Dedifferentiated amniotic fluid mesenchymal stem cell (primary cell): Measurements from ENCODE around the gene ATP8B3.

Experiments used
- DNase-seq: peaks from one replicate; pipeline ENCODE4 v3.0.0-alpha.2; 2016; ENCODE audit errors: extremely low spot score

The ATP8B3 gene

DNA sequence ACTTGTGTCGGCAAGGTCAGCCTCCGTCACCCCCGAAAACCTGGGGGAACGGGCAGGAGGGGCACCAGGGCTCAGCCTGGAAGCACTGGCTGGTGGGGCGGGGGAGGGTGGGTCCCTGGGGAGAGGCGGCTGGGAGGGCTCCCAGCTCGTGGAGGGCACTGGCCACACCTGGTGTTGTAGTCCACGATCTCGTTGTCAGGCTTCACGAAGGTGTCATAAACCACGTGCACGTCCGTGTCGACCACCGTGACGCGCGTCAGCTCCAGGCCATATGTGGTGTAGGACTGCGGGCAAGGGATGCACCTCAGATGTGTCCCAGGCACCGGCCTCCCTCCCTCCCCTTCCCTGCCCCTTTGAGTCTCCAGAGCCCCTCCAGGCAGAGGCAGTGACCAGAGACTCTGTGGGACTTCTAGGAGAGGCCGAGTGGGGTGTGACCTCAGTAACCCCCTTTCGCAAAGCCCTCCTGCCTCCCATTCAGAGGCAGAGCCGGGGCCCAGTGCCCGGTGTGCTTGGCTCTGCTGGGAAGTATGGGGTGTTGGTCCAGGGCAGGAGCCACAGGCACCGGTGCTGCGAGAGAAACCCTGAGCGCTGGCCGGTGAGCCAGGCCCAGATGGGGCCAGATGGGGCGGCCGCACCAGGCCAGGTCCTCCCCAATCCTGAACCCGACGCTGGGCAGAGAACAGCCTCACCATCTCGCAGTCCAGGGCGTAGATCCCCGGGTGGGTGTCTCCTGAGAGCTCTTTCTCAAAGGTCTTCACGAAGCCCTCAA, 4.6 kb upstream of the ATP8B3 start:
- DNase-seq: no peak

DNA sequence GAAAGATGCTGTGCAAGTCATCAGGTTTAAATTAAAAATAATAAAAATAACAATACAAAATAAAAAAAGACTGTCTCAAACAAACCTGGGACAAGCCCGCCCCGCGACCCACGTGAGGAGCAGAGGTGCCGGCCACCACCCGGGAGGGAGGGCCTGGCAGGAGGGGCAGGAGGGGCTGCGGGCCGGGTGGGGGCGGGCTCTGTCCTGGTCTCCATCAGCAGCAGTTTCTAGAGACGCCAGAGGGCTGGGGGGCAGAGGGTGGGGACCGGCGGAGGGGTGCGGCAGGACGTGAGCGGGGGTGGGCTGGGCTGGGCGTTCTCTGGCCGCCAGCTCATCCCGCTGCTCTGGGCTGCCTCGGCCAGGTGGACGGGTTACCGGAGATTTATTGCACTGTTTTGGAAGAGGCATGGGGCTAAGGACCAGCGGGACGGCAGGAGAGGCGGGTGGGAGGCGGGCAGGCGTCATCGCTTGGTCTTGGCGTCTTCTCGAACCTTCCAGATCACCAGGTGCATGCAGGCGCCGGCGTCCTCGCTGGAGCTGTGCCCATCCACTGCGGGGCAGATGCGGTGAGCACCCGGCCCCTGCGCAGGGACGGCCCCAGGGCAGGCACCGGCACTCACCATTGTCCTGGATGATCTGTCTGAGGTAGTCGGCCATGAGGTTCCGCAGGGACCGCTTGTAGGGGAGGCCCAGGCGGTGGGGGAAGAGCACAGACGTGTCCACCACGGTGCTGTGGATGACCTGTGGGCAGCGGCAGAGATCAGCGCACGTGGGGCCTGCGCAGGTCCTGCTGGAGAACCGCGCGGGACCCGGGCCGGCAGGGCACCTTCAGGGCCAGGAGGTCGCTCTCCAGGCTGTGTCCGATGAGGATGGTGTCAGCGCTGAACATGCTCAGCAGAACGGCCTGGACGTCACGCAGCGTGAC, 3.8 kb upstream of the ATP8B3 start:
- DNase-seq: no peak

GRCh38 chr19:1814833-1815604, 2.9 kb upstream of the ATP8B3 start:
- no peak for DNase-seq

DNA sequence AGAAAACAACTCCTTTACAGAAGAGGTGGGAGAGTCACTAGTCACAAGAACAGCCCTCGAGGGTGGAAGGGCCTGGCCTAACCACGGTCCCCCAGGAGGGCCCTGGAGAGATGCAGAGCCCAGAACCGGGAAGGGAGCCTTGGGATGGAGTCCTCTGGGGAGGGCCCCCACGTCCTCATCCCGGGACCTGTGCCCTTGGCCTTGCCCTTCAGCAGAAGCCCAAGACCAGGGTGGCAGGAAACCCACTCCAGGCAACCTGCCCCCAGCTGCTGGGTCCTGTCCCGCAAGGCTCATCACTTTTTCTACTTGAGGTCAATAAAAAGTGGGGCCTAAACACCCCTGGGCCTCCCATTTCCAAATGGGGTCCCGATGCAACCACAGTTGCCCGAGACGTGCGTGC, 2.3 kb upstream of the ATP8B3 start:
- no peak for DNase-seq

DNA sequence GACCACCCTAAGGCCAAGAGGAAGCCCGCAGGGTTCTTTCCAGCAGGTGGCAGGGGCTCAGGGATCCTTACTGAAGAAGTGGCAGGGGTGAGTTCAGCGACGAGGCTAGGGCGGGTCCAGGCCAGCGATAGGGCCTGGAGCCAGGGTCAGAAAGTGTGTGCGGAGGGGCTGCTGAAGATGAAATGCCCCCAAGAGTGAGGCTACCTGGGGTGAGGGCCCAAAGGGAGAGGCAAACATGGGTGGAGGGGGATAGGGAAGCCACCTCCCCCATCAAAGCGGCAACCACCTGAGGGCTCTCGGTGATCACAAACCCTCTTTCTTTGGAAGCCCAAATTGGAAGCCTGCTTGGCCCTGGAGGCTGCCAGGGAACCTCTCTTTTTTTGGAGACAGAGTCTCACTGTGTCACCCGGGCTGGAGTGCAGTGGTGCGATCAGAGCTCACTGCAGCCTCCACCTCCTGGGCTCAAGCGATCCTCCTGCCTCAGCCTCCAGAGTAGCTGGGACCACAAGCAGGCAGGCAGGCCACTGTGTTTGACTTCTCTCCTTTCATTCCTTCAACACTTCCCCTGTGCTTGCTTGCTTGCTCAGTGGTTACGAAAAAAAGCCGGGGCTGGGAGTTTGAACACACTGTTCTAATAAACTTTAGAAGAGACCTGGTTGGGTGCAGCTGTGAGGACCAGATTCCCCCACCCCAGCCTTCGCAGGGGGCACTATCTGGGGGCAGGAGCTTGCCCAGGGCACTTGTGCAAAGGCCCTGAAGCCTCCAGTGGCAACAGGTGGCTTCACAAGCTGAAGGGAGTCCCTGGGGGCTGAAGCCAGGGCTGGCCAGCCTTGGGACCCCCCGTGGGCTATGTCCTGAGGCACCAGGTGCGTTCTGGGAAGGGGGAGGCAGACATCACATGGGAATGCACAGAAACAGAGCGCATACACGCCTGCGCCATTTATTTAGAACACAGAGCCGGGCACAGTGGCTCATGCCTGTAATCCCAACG, 1.4 kb upstream of the ATP8B3 start:
- DNase-seq: no peak

DNA sequence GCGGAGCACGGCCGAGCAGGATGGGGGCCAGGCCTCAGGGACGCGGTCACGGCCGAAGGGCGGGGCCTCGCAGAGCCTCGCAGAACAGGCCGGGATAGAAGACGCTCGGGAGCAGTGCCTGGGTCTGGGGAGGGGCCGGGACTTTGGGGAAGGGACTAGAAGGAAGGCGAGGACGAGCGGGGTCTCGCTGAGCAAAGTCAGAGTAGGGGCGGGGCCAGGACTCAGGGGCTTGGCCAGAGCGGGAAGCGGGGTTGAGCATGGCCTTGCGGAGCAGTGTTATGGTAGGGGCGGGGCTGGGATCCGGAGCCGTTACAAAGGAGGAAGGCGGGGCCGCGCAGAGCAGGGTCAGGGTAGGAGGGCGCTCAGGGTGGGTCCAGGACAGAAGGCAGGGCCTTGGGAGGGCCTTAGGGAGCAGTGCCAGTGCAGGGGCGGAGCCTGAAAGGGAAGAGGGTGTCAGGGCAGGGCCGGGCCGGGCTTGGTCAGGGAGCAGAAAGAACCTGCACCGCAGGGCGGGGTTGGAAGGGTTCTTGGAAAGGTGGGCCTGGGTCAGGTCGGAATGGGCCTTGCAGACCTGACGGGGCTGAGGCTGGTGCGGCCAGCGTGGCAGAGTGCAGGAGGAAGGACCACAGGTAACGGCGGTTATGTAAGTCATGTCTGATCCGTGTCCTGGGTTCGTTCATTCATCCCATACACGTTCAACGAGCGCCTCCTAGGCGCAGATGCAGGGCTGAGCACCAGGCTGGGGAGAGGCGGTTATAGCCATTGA, 533 bp upstream of the ATP8B3 start:
- DNase-seq: peak; percentile 66

GRCh38 chr19:1811472-1811894, 593 bp downstream of the ATP8B3 start:
- no peak for DNase-seq

GRCh38 chr19:1810439-1811160, 1.5 kb downstream of the ATP8B3 start:
- no peak for DNase-seq

GRCh38 chr19:1809678-1810077, 2.4 kb downstream of the ATP8B3 start:
- no peak for DNase-seq

GRCh38 chr19:1808395-1808731, 3.7 kb downstream of the ATP8B3 start:
- DNase-seq: no peak

DNA sequence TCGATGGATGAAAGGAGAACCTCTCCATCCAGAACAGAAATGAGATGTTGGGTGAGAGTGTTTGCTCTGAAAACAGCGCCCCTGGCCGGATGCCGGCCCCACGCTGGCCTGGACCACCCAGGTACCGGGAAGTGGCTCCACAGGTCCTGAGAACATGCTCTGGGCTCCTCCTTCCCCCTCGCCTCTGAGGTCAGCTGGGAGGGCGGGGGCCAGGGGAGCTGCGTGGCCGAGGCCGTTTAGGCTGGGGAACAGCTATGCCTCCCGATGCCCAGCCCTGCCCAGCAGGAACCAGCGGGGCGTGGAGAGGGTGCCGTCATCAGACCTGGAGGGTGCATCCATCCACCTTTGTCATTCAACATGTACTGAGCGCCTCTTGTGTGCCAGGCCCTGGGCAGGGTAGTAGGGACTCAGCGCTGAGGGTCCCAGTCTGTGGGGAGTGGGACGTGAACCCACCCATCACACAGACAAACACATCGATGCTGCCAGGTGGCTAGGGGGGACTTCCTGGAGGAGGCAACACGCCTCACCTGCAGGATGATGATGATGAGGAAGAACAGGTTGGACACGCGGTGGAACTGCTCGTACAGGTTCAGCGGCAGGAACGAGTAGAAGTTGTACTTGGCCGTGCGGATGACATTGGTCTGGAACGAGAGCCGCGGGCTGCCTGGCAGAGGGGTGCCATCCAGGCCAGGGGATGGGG, 4.2 kb downstream of the ATP8B3 start:
- DNase-seq: no peak

DNA sequence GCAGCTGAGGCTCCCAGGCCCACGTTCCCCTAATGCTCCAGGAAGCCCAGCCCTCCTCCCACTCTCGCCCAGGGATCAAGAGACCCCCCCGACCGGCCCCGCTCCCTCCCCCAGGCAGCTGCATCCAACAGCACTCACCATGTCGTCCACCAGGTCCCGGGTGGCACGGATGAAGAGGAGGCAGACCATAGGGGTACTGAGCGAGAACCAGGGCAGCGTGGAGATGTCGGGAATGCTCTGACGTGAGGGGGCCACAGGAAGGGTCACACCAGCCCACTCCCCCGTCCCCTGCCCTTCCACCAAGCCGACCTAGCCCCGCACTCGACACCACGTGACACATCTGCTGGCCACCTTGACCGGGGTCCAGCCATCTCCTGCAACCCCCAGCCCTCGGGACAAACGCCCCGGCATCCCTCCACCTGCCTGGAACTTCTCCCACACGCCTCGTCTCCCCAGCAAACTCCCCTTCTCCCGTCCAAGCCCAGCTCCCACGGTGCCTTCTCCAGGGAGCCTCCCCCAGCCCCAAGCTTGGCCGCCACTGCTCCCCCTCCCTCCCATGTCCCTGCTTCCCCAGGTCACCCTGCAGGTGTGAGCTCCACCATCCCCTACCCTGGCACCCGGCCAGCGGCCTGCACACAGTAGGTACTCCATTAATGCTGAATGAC, 4.9 kb downstream of the ATP8B3 start:
- no peak for DNase-seq

GRCh38 chr19:1806184-1807029, 5.7 kb downstream of the ATP8B3 start:
- DNase-seq: no peak

DNA sequence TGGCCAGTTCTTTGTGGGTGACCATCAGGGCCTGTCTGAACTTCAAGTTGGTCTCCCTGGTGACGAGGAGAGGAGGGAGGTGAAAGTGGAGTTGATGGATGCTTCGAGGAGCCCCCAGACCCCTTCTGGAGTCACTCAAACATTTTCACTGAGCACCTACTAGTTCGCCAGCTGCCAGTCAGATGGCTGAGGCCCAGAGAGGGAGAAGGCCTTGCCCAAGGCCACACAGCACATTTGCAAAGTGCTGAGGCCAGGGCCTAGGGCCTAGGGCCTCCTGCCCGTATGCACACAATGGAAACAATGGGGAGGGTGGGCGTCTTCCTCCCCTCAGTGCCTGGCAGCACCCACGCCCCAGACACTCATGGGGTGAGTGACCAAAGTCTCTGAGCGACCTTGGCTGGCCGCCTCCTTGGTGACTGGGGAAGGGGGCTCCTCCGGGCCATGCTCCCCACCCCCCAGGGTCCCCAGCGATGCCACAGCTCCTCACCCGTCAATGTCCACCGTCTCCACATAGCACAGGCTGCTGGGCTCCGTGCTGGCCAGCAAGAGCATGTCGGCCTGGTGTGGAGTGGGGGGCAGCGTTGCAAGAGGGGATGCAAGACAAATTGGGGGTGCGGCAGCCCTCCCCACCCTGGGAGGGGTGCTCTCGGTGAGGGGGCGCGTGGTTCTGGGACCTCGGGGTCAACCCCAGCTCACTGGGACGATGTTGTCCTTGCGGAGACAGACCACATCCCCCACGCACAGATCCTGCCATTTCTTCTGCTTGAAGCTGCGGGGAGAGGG, 6.5 kb downstream of the ATP8B3 start:
- DNase-seq: no peak

- no peak for DNase-seq
These were observed 7.2 kb downstream of the ATP8B3 start for GRCh38 chr19:1804858-1805257.

DNA sequence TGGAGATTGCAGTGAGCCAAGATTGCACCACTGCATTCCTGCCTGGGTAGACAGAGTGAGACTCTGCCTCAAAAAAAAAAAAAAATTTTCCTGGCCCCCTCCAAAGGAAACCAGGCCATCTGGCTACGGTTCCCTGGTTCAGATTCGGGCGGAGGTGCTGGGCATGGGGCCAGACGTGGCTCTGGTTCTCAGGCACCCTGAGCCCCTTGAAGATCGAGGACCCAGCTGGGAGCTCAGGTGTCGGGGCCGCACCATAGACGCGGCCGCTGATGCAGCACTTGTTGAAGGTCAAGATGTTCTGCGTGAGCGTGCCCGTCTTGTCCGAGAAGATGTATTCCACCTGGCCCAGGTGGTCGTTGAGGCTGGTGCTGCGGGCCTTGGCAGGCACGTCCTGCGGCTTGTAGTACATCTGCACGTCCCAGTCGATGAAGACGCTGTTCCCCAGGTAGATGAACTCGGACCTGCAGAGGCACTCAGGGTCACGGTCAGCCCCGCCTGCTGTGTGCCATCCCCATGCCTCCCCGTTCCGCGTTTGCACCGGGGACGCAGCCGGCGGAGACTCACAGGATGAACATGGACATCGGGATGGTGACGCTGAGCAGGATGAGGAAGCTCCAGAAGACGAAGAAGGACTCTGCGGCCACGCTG, 12.3 kb downstream of the ATP8B3 start:
- DNase-seq: no peak
